Loucy (cell line): Measurements from ENCODE around the gene RPL37.

ENCODE experiments used
- CTCF ChIP-seq: fragments of 200-600 bp; sonication (generic); conservative IDR thresholded peaks from 2 replicates; pipeline ENCODE4 v1.5.1; 2014; ENCODE audit warnings: mild to moderate bottlenecking, antibody characterized with exemption, low read length
- EZH2phosphoT487 ChIP-seq: fragments of 200-600 bp; IDR thresholded peaks from 2 replicates; pipeline ENCODE4 v1.6.1; 2018; ENCODE audit warnings: antibody characterized with exemption, mild to moderate bottlenecking, moderate library complexity, borderline replicate concordance

DNA sequence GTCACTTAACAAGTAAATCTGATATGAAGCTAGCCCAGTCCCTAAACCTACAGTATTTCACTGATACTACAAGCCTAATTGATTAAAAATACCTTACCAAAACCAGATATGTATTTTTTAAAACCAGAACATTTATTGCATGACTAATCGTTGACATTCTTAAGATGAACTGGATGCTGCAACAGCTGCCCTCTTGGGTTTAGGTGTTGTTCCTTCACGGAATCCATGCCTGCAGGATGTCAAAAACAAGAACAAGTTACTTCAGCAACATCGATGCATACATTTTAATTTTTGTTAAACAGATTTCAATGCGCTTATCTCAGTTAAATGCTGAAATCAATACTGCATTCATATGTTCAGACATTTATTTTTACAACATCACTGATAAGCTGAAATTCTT lies 2.7 kb downstream of the RPL37 start:
- TF ChIP-seq CTCF, result no peak
- no peak for TF ChIP-seq EZH2phosphoT487
